SH-SY5Y (cell line): ENCODE measurements around the gene SYCP1.

Source experiments
- GATA2 ChIP-seq: IDR thresholded peaks from 2 replicates; pipeline ENCODE4 v1.6.1; 2011; ENCODE audit warnings: mild to moderate bottlenecking, low read depth, low read length
- GATA3 ChIP-seq: IDR thresholded peaks from 2 replicates; pipeline ENCODE4 v1.6.1; 2011; ENCODE audit warnings: low read depth, mild to moderate bottlenecking, low read length, moderate library complexity

The SYCP1 gene

DNA sequence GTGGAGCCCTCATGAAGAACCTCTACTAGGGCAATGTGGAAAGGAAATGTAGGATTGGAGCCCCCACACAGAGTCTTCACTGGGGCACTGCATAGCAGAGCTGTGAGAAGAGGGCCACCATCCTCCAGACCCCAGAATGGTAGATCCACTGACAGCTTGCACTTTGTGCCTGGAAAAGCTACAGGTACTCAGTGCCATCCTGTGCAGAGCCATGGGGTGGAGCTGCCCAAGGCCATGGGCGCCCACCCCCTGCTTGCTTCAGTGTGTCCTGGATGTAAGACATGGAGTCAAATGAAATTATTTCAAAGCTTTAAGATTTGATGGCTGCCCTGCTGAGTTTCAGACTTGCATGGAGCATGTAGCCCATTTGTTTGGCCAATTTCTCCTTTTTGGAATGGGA is 157.8 kb downstream of the SYCP1 start:
- TF ChIP-seq GATA2 (no peak), GATA3 (no peak)

DNA sequence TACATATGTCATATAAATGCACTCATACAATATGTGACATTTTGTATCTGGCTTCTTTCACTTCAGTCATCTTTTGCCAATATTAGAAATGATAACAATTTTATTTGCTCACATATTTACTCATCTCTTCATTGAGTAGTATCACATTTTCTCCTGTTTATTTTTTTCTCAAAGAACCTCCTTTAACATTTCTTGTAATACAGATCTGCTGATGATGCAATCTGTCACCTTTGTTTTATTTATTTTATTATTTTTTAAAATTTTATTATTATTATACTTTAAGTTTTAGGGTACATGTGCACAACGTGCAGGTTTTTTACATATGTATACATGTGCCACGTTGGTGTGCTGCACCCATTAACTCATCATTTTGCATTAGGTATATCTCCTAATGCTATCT is 159.1 kb downstream of the SYCP1 start:
- TF ChIP-seq GATA3 (no peak), GATA2 (no peak)

DNA sequence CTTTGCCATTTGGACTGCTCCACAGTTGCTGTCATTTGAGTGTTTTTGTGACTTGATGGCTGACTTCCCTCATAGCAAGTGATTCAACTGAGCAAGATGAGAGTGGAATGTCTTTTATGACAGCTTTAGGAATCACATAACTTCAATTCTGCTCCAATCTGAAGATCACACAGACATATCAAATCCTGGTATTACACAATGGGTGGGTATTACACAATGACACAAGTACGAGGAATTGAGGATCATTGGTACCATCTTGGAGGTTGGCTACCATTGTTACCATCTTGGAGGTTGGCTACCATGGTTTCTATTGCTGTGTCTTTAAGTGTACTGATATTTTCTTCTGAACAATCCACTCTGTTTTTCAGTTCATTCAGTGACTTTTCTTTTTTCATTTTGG is 166.5 kb downstream of the SYCP1 start:
- TF ChIP-seq GATA2, result no peak
- TF ChIP-seq GATA3, result no peak

DNA sequence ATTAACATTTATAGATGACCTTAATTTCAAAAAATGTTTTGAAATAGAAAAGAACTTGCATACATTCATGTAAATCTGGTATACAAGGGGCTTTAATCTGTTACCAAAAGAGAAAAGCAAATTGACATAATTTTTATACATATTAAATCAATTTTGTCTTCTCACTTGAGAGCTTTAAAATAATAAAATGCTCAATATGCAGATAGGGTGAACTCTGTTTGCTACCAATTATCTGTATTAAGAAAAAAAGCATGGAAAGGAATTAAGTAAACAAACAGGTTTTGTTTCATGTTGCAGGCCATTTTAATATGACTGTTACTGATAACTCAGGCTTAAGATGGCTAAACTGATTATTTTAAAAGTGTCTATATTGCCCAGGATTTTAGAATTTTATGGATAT is 168.9 kb downstream of the SYCP1 start:
- TF ChIP-seq GATA3 (no peak), GATA2 (no peak)

DNA sequence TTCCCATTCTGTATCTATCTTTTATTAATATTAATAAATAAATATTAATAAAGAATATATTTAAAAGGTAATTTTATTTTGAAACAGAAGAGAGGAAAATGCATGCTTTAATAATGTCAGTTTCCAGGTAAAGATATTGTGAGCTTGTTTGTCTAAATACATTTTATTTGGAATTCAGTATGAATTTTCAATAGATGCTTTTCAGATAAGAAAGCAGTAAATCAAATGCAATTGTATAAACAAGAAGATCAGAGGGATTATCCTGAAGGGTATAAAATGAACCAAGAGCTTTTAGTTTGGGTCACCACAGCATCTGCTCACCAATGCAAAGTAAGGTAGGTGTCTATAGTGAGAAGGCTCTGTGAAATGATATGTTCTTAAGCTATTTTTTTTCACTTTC is 174.9 kb downstream of the SYCP1 start, which contains the start of gene TSHB:
TSS of gene TSHB (plus strand) at position 301 of the 400 bp plus-strand sequence. CDS start 3,537 bp downstream, outside the sequence.
- no peak for TF ChIP-seq GATA2
- no peak for TF ChIP-seq GATA3

DNA sequence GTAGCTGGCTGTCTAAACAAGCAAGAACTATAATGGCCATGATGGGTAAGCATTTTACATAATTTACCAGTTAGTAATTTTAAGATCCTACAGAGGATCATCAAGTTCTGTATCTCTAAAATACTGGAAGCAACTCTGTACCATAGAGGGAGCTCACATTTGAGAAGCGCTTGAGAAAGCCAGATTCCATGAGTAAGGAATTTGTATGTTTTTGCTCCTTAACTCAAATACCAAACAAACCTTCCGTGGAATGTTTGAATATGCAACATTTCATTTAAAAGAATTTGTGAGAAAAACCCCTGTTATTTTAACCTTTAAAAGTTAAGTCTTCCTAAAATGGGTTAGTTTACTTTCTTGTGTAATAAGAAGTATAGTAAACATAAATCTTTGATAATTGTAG is 176.9 kb downstream of the SYCP1 start:
- no peak for TF ChIP-seq GATA3
- no peak for TF ChIP-seq GATA2

DNA sequence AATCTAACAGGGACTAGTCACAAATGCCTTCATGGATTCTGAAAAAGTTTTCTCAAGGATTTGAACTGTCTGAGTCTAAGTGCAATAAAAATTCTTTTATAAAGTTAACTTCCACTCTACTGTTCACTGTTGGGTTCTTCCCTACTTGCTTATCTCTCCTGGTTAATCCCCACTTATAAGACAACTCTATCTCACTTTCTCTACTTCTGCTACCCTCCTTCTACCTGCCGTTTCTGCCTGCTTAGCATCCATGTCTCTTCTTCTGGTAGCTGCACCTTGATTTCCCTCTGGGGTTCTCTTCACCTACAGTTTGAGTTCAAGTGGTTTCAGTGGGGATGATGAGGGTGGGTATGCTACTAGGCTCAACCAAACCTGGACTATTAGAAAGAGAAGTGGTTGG is 181.0 kb downstream of the SYCP1 start:
- TF ChIP-seq GATA3 (no peak), GATA2 (no peak)

DNA sequence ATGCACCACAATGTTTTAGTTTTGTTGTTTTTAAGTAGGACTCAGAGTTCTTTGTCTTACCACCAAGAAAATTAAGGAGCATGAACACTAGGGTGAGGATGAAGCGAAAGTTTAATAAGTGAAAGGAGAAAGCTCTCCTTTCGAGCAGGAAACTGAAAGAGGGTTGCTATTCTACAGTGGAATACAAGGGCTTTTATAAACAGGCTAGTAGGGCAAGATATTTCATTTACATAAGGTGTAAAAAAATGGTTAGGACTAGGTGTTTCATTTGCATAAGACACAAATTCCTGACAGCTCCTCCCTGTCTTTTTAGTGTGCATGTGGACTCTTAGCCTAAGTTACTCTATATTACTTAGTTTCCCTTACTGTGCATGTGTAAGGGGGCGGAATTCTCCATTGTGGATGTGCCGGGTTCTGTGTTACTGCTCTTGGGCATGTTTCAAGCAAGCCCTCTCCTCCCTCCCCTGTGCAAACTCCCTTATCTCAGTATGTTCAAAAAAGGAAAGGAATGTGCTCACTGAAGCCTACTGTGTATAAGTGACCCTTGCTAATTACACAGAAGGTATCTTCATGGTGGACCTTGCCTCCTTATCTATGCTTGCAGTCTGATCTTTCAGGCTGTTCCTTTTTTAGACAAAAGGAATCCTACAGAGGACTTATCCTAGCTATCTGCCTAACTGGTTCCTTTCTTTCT is 182.3 kb downstream of the SYCP1 start:
- TF ChIP-seq GATA3, result no peak
- TF ChIP-seq GATA2, result no peak

DNA sequence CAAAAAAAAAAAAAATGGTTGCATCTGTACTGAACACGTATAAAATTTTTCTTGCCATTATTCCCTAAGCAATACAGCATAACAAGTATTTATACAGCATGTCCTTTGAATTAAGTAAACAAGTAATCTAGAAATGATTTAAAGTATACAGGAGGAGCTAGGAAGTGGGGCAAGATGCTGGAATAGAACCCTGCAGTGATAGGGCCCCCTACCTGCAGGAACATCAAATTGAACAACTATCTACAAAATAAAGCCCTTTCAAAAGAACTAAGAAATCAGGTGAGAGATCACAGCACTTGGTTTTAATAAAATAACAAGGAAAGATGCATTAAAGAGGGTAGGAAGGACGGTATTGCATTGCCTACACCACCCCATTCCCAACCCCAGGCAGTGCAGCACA is 185.8 kb downstream of the SYCP1 start:
- TF ChIP-seq GATA3 (no peak), GATA2 (no peak)

DNA sequence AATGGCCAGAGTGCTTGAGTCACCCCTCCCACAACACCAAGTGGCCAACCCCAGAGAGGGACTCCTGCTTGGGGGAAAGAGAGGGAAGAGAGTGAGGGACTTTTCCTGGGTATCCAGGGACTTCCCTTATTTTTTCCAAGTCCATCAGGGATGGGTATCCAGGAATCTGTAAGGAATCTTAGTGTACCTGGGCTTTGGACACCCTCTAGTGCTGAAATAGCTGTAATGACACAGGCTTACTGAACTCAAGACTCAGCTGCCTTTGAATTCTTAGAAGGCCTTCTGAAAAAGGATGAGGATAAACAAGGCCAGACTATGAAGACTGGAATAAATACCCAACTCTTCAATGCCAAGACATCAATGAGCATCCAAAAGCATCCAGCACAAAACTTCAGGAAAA is 187.0 kb downstream of the SYCP1 start:
- TF ChIP-seq GATA3, result no peak
- no peak for TF ChIP-seq GATA2
